DOHH2 (cell line): ENCODE results near the gene BCAR3.

Experiments used
- EZH2phosphoT487 ChIP-seq: fragments of 200-600 bp; sonication (generic); IDR thresholded peaks from 2 replicates; pipeline ENCODE4 v1.6.1; 2017; ENCODE audit warnings: borderline replicate concordance, mild to moderate bottlenecking, antibody characterized with exemption, low read length, moderate library complexity, mixed read lengths
- TF ChIP-seq, protein P1 (sequence below): fragments of 200-600 bp; sonication (generic); IDR thresholded peaks from one replicate; pipeline ENCODE4 v1.5.1; 2014; ENCODE audit warnings: antibody characterized with exemption, mild to moderate bottlenecking, low read depth, low read length; ENCODE audit not compliant: poor library complexity, severe bottlenecking

DNA sequence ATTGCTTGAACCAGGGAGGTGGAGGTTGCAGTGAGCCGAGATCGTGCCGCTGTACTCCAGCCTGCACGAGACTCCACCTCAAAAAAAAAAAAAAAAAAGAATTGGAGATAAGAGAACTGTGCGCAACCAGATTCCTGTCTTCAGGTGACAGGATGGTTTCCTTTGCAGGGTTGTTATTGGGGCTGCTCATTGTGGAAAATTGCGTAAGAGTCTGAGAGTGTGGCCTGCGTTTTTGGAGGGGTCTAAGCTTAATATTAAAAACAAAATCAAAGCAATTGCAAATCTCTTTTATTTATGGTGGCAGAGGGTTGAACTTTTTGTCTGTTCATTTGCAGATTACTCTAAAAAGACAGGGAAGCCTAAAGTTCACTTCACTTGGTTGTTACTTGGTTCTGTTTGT, 36.0 kb upstream of the BCAR3 start:
- TF ChIP-seq, protein P1, sequence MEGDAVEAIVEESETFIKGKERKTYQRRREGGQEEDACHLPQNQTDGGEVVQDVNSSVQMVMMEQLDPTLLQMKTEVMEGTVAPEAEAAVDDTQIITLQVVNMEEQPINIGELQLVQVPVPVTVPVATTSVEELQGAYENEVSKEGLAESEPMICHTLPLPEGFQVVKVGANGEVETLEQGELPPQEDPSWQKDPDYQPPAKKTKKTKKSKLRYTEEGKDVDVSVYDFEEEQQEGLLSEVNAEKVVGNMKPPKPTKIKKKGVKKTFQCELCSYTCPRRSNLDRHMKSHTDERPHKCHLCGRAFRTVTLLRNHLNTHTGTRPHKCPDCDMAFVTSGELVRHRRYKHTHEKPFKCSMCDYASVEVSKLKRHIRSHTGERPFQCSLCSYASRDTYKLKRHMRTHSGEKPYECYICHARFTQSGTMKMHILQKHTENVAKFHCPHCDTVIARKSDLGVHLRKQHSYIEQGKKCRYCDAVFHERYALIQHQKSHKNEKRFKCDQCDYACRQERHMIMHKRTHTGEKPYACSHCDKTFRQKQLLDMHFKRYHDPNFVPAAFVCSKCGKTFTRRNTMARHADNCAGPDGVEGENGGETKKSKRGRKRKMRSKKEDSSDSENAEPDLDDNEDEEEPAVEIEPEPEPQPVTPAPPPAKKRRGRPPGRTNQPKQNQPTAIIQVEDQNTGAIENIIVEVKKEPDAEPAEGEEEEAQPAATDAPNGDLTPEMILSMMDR: no peak
- no peak for TF ChIP-seq EZH2phosphoT487
